Neural progenitor cell (in vitro differentiated cells): ENCODE results near the gene PRPF4. TPM values are rescaled to one million over a fixed set of nuclear protein-coding genes. Genes with fewer than 3 reads are reported as not detected.
"Not testable (repeated sequence)": the region's sequence is repeated elsewhere in the genome, so short reads cannot be mapped to it uniquely, and the experiment has no call there.

Experiments
- DNase-seq: peaks from one replicate; pipeline ENCODE4 v3.0.0-alpha.2; 2016; ENCODE audit warnings: low spot score
- H2AFZ ChIP-seq: fragments of 200-600 bp; sonication (generic); replicated peaks from 2 replicates; pipeline ENCODE4 v1.6.1; 2016; ENCODE audit warnings: antibody characterized with exemption
- H3F3A ChIP-seq: fragments of 200-600 bp; sonication (generic); 2 replicates; pipeline ENCODE4 v1.6.1; 2016; ENCODE audit warnings: antibody characterized with exemption, low read depth
- H3K27ac ChIP-seq: fragments of 200-600 bp; sonication (generic); 2 replicates; pipeline ENCODE4 v1.5.1; 2016; ENCODE audit warnings: mild to moderate bottlenecking
- H3K27me3 ChIP-seq: fragments of 200-600 bp; sonication (generic); 2 replicates; pipeline ENCODE4 v1.6.1; 2016; ENCODE audit warnings: mild to moderate bottlenecking, moderate library complexity
- H3K36me3 ChIP-seq: fragments of 200-600 bp; sonication (generic); 2 replicates; pipeline ENCODE4 v1.5.1; 2016
- H3K4me1 ChIP-seq: fragments of 200-600 bp; sonication (generic); 2 replicates; pipeline ENCODE4 v1.6.1; 2016; ENCODE audit warnings: mixed run types
- H3K4me2 ChIP-seq: fragments of 200-600 bp; sonication (generic); 2 replicates; pipeline ENCODE4 v1.6.1; 2016
- H3K4me3 ChIP-seq: fragments of 200-600 bp; sonication (generic); 2 replicates; pipeline ENCODE4 v1.5.1; 2016
- H3K79me2 ChIP-seq: fragments of 200-600 bp; sonication (generic); 2 replicates; pipeline ENCODE4 v1.6.1; 2016; ENCODE audit warnings: low read depth
- H3K9ac ChIP-seq: fragments of 200-600 bp; sonication (generic); 2 replicates; pipeline ENCODE4 v1.6.1; 2016
- H3K9me3 ChIP-seq: fragments of 200-600 bp; sonication (generic); 2 replicates; pipeline ENCODE4 v1.5.1; 2016; ENCODE audit warnings: low read depth
- H4K20me1 ChIP-seq: fragments of 200-600 bp; sonication (generic); 2 replicates; pipeline ENCODE4 v1.6.1; 2016; ENCODE audit warnings: low read depth
- H3K27ac Mint-ChIP-seq: 3 replicates; pipeline ENCODE4 v1.8.0; 2021; ENCODE audit warnings: mixed read lengths
- H3K27me3 Mint-ChIP-seq: 2 replicates; pipeline ENCODE4 v1.8.0; 2022; ENCODE audit warnings: low read depth, mild to moderate bottlenecking, inconsistent platforms, moderate library complexity, mixed read lengths; ENCODE audit not compliant: insufficient read depth
- H3K36me3 Mint-ChIP-seq: 3 replicates; pipeline ENCODE4 v1.8.0; 2021; ENCODE audit warnings: mixed read lengths
- H3K4me1 Mint-ChIP-seq: 3 replicates; pipeline ENCODE4 v1.8.0; 2021; ENCODE audit warnings: mixed read lengths
- H3K4me3 Mint-ChIP-seq: 3 replicates; pipeline ENCODE4 v1.8.0; 2021; ENCODE audit warnings: mild to moderate bottlenecking, moderate library complexity, mixed read lengths
- H3K9me3 Mint-ChIP-seq: 3 replicates; pipeline ENCODE4 v1.8.0; 2020; ENCODE audit warnings: mixed read lengths
- CTCF ChIP-seq: fragments of 200-600 bp; sonication (generic); IDR thresholded peaks from 2 replicates; pipeline ENCODE4 v1.5.1; 2017; ENCODE audit warnings: antibody characterized with exemption, mild to moderate bottlenecking
- EZH2 ChIP-seq: fragments of 200-600 bp; sonication (generic); IDR thresholded peaks from 2 replicates; pipeline ENCODE4 v1.6.1; 2017; ENCODE audit warnings: antibody characterized with exemption, mild to moderate bottlenecking, moderate library complexity
- EZH2phosphoT487 ChIP-seq: fragments of 200-600 bp; sonication (generic); IDR thresholded peaks from 2 replicates; pipeline ENCODE4 v1.6.1; 2017; ENCODE audit warnings: antibody characterized with exemption
- total RNA-seq: library from RNA; depleted of rRNA; stranded (reverse); fragments of >200 nt; gene quantifications from 2 replicates; pipeline ENCODE4 v1.2.3, GENCODE V29; 2015; ENCODE audit warnings: low replicate concordance

Gene PRPF4
- total RNA-seq, 1 donor from 2014 or later, result 28.2 TPM

- Histone ChIP-seq H3K36me3 (no peaks in the 10 kb centered on the region), H3K9me3 (no peaks in the 10 kb centered on the region), H3K9ac (no peak overlapping the region), H3K27ac (no peak overlapping the region), H3K4me3 (no peak overlapping the region), H3K27me3 (no peaks in the 10 kb centered on the region), H3K4me1 (no peaks in the 10 kb centered on the region), H3F3A (no peaks in the 10 kb centered on the region), H3K79me2 (no peaks in the 10 kb centered on the region), H2AFZ (no peak overlapping the region), H3K4me2 (no peak overlapping the region), H4K20me1 (no peaks in the 10 kb centered on the region)
- Mint-ChIP-seq H3K27ac (no peak overlapping the region), H3K4me3 (no peak overlapping the region), H3K4me1 (no peaks in the 10 kb centered on the region), H3K27me3 (peaks cover 2% of the 10 kb centered on the region), H3K36me3 (peaks cover 8% of the 10 kb centered on the region), H3K9me3 (peaks cover 11% of the 10 kb centered on the region)
- no peak for TF ChIP-seq EZH2
- DNase-seq, result no peak
These were observed 28.5 kb upstream of the PRPF4 start for GRCh38 chr9:113246928-113247327.

- TF ChIP-seq CTCF (no peak), EZH2phosphoT487 (no peak), EZH2 (no peak)
- no peak overlapping the region for H3K9ac ChIP-seq
- no peak overlapping the region for H3K27ac ChIP-seq
- no peaks in the 10 kb centered on the region for H3K9me3 ChIP-seq
- no peaks in the 10 kb centered on the region for H3K79me2 ChIP-seq
- DNase-seq, result no peak
- no peak overlapping the region for H3K4me3 Mint-ChIP-seq
- H2AFZ ChIP-seq, result no peak overlapping the region
- no peaks in the 10 kb centered on the region for H3K4me1 ChIP-seq
- no peak overlapping the region for H3K4me3 ChIP-seq
- peaks cover 2% of the 10 kb centered on the region for H3K27me3 Mint-ChIP-seq
- no peaks in the 10 kb centered on the region for H3K36me3 ChIP-seq
- no peaks in the 10 kb centered on the region for H3F3A ChIP-seq
- no peaks in the 10 kb centered on the region for H3K27me3 ChIP-seq
- H3K4me2 ChIP-seq, result no peak overlapping the region
- H3K9me3 Mint-ChIP-seq, result peaks cover 11% of the 10 kb centered on the region
- no peaks in the 10 kb centered on the region for H4K20me1 ChIP-seq
- H3K27ac Mint-ChIP-seq, result no peak overlapping the region
- H3K4me1 Mint-ChIP-seq, result no peaks in the 10 kb centered on the region
- peaks cover 11% of the 10 kb centered on the region for H3K36me3 Mint-ChIP-seq
These were observed 27.8 kb upstream of the PRPF4 start for GRCh38 chr9:113247640-113248039.

GRCh38 chr9:113249661-113250060, 25.8 kb upstream of the PRPF4 start:
- not testable (repeated sequence) for H3K27ac Mint-ChIP-seq, H3K4me2 ChIP-seq, H3K4me1 Mint-ChIP-seq, H3K4me3 ChIP-seq, H3F3A ChIP-seq, DNase-seq, H3K27me3 Mint-ChIP-seq, H3K36me3 ChIP-seq, H3K9ac ChIP-seq, H3K27ac ChIP-seq, H4K20me1 ChIP-seq, H3K79me2 ChIP-seq, H3K9me3 ChIP-seq, H2AFZ ChIP-seq, H3K4me3 Mint-ChIP-seq, H3K27me3 ChIP-seq, H3K4me1 ChIP-seq
- peaks cover 13% of the 10 kb centered on the region for H3K36me3 Mint-ChIP-seq
- peaks cover 11% of the 10 kb centered on the region for H3K9me3 Mint-ChIP-seq

- no peak for TF ChIP-seq EZH2
- TF ChIP-seq EZH2phosphoT487, result no peak
- no peak for TF ChIP-seq CTCF
- Histone ChIP-seq H3K79me2 (no peaks in the 10 kb centered on the region), H4K20me1 (no peaks in the 10 kb centered on the region), H3K36me3 (no peaks in the 10 kb centered on the region), H3K9ac (no peak overlapping the region), H2AFZ (no peak overlapping the region), H3K9me3 (no peaks in the 10 kb centered on the region), H3K4me3 (no peak overlapping the region), H3F3A (no peaks in the 10 kb centered on the region), H3K4me1 (no peaks in the 10 kb centered on the region), H3K4me2 (no peak overlapping the region), H3K27me3 (no peaks in the 10 kb centered on the region), H3K27ac (no peak overlapping the region)
- no peak for DNase-seq
- Mint-ChIP-seq H3K36me3 (peaks cover 13% of the 10 kb centered on the region), H3K4me1 (no peaks in the 10 kb centered on the region), H3K9me3 (peaks cover 11% of the 10 kb centered on the region), H3K4me3 (no peak overlapping the region), H3K27ac (no peak overlapping the region), H3K27me3 (peaks cover 2% of the 10 kb centered on the region)
These were observed 24.7 kb upstream of the PRPF4 start for GRCh38 chr9:113250807-113251206.
